GM12878 (cell line): Measurements from ENCODE around the gene RHOBTB1. TPM values are rescaled to one million over a fixed set of nuclear protein-coding genes. Genes with fewer than 3 reads are reported as not detected.

Experiments
- ATAC-seq: fragments of 200-7000 bp; cut with Tn5 transposase; 3 replicates; pipeline ENCODE4 v1.9.1; 2020; ENCODE audit warnings: mild to moderate bottlenecking, moderate library complexity
- BruUV-seq: library from RNA; stranded (reverse); fragments of 400-500 nt; replicated peaks from 2 replicates; lab custom pipeline; 2021; lab: Mats Ljungman, UMichigan
- CTCF ChIA-PET: fragments of 300-600 bp; sonication (Branson Sonifier 250); formaldehyde crosslinking; extraction: SDS; loops from one replicate; lab custom pipeline; 2021; ENCODE audit warnings: inconsistent platforms; lab: Yijun Ruan, JAX
- POLR2A ChIA-PET: fragments of 350-600 bp; formaldehyde crosslinking; extraction: SDS; loops from one replicate; lab custom pipeline; 2021; ENCODE audit warnings: inconsistent platforms; lab: Charles Lee
- RAD21 ChIA-PET: fragments of 300-600 bp; sonication (Branson Sonifier 250); formaldehyde crosslinking; loops from one replicate; lab custom pipeline; 2023; ENCODE audit warnings: antibody characterized with exemption; ENCODE audit not compliant: unreplicated experiment; lab: Charles Lee
- SMC1A ChIA-PET: fragments of 300-600 bp; sonication (Branson Sonifier 250); formaldehyde crosslinking; loops from one replicate; lab custom pipeline; 2023; ENCODE audit not compliant: unreplicated experiment, uncharacterized antibody; lab: Charles Lee
- DNase-seq: peaks from one replicate; pipeline ENCODE4 v3.0.0-alpha.2; 2011; ENCODE audit warnings: low read depth, low spot score
- FAIRE-seq: peaks from 3 replicates; lab custom pipeline; 2011; peaks lifted over from hg19 to GRCh38; lab: Jason Lieb, UNC
- H2AFZ ChIP-seq: 2 replicates; pipeline ENCODE4 v1.6.0; 2011; ENCODE audit warnings: low read depth, low read length, control low read depth; ENCODE audit not compliant: control insufficient read depth
- H3K27ac ChIP-seq: 2 replicates; pipeline ENCODE4 v1.5.1; 2011; ENCODE audit warnings: control low read depth; ENCODE audit not compliant: control insufficient read depth, insufficient read depth
- H3K27me3 ChIP-seq, 2 experiments: replicated peaks in 1 of 2; 2 replicates each; pipeline versions ENCODE4 v1.6.0 to v1.6.1; 2011; ENCODE audit warnings: low read length in 1 of 2; ENCODE audit not compliant: control insufficient read depth in 2 of 2, insufficient read depth in 2 of 2
- H3K36me3 ChIP-seq, 2 experiments: 2 replicates each; pipeline ENCODE4 v1.5.1; 2011; ENCODE audit warnings: low read length in 1 of 2; ENCODE audit not compliant: control insufficient read depth in 2 of 2, insufficient read depth in 2 of 2
- H3K4me1 ChIP-seq: 2 replicates; pipeline ENCODE4 v1.6.1; 2011; ENCODE audit warnings: mild to moderate bottlenecking, low read length, moderate library complexity, mixed read lengths; ENCODE audit not compliant: control insufficient read depth, insufficient read depth
- H3K4me2 ChIP-seq: 2 replicates; pipeline ENCODE4 v1.6.0; 2011; ENCODE audit warnings: control low read depth; ENCODE audit not compliant: control insufficient read depth, insufficient read depth
- H3K4me3 ChIP-seq: fragments of 200-600 bp; sonication (generic); 2 replicates; pipeline ENCODE4 v1.5.1; 2016
- H3K79me2 ChIP-seq: 2 replicates; pipeline ENCODE4 v1.6.0; 2011; ENCODE audit warnings: low read length; ENCODE audit not compliant: control insufficient read depth, insufficient read depth
- H3K9ac ChIP-seq: 2 replicates; pipeline ENCODE4 v1.8.0; 2011; ENCODE audit warnings: low read length, control low read depth, mixed read lengths; ENCODE audit not compliant: control insufficient read depth, insufficient read depth
- H3K9me3 ChIP-seq: replicated peaks from 3 replicates; pipeline ENCODE4 v1.5.1; 2011; ENCODE audit warnings: mild to moderate bottlenecking, low read length; ENCODE audit not compliant: control insufficient read depth, insufficient read depth
- H4K20me1 ChIP-seq: 2 replicates; pipeline ENCODE4 v1.6.0; 2011; ENCODE audit not compliant: control insufficient read depth, insufficient read depth
- NFYB ChIP-seq: IDR thresholded peaks from 2 replicates; pipeline ENCODE4 v1.6.1; 2011; ENCODE audit warnings: low read depth, mild to moderate bottlenecking, low read length, improper control_type of control experiment, moderate library complexity; ENCODE audit not compliant: insufficient read depth
- WGBS: methylation state at CpG from one replicate; pipeline ENCODE4 v1.1.6; 2016; ENCODE audit warnings: low lambda C conversion rate; ENCODE audit not compliant: insufficient replicate concordance, insufficient coverage; ENCODE audit errors: missing lambda C conversion rate; 5-methylcytosine and 5-hydroxymethylcytosine counted together
- in situ Hi-C: fragments of 300-500 bp; cut with MboI; formaldehyde crosslinking; loops from 9 replicates; pipeline ENCODE4 v1.14.3; 2018; ENCODE audit warnings: mixed read lengths
- intact Hi-C: fragments of 100-400 bp; cut with micrococcal nuclease; formaldehyde crosslinking; loops from one replicate; pipeline ENCODE4 v1.14.2; 2022; ENCODE audit not compliant: unreplicated experiment
- polyA plus RNA-seq, 11 experiments: library from polyadenylated mRNA; depleted of rRNA in 4 of 11; unstranded in 6 of 11; stranded (reverse) in 5 of 11; fragments of >200 nt; fragmentation: Nextera tagmentation in 4 of 11; fragmentation: Illumina TruSeq in 1 of 11; extraction: Ambion mirVana in 4 of 11; extraction: Trizol in 1 of 11; gene quantifications; 1 replicate in 1 of 11; 2 replicates in 10 of 11; pipeline versions ENCODE4 v1.2.1 to v1.2.3, GENCODE V29; 2011 to 2016; ENCODE audit warnings: inconsistent platforms in 2 of 11, missing spikeins in 2 of 11, low read depth in 1 of 11
- total RNA-seq, 4 experiments: library from RNA; depleted of rRNA in 3 of 4; stranded (reverse); fragments of >200 nt in 3 of 4; fragmentation: Illumina TruSeq in 1 of 4; extraction: Trizol in 1 of 4; gene quantifications; 2 replicates each; pipeline versions ENCODE4 v1.2.1 to v1.2.3, GENCODE V29; 2013 to 2021
- TF ChIP-seq, protein P1 (sequence below): fragments of 450-650 bp; formaldehyde crosslinking; IDR thresholded peaks from 2 replicates; pipeline ENCODE4 v1.4.0; 2022; ENCODE audit warnings: mild to moderate bottlenecking, moderate library complexity
- TF ChIP-seq, protein P2 (sequence below): IDR thresholded peaks from 2 replicates; pipeline ENCODE4 v1.6.1; 2012; ENCODE audit warnings: low read depth, low read length, improper control_type of control experiment
- TF ChIP-seq, protein P3 (sequence below): fragments of 450-650 bp; IDR thresholded peaks from 2 replicates; pipeline ENCODE4 v1.6.1; 2016; ENCODE audit warnings: mild to moderate bottlenecking

RHOBTB1 gene
- total and polyA plus RNA-seq, 10 of the 15 experiments (the other 5 are each of a cell fraction or from before 2014, with no cell fraction given) = not detected

DNA sequence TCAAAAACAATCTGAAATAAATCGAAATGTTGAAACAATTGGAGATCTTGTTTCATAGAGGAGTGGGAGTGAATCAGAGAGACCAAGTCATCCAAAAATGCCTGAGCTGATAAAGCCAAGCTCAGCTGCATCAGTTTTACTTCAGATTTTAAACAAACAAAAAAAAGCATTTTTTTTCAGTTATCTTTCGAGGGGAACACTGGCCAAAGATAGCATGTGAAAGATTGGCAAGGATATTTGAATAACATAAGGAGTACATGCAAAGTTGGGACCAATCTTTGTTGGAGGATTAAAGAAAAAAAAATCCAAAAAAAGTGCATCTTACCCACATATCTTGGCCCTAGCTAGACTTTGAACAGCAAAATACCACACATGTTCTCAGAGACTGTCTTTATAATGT lies 47.2 kb downstream of the RHOBTB1 start:
- no peak overlapping the region for H3K27ac ChIP-seq
- SMC1A ChIA-PET = interaction anchor here (1.0 kb wide), 1 partner anchor 14 kb away, joined by 3 read pairs; no protein-coding TSS in a partner anchor
- FAIRE-seq = no peak
- POLR2A ChIA-PET = no interaction called here
- CTCF ChIA-PET = no interaction called here
- no peak for TF ChIP-seq NFYB
- TF ChIP-seq, protein P1, sequence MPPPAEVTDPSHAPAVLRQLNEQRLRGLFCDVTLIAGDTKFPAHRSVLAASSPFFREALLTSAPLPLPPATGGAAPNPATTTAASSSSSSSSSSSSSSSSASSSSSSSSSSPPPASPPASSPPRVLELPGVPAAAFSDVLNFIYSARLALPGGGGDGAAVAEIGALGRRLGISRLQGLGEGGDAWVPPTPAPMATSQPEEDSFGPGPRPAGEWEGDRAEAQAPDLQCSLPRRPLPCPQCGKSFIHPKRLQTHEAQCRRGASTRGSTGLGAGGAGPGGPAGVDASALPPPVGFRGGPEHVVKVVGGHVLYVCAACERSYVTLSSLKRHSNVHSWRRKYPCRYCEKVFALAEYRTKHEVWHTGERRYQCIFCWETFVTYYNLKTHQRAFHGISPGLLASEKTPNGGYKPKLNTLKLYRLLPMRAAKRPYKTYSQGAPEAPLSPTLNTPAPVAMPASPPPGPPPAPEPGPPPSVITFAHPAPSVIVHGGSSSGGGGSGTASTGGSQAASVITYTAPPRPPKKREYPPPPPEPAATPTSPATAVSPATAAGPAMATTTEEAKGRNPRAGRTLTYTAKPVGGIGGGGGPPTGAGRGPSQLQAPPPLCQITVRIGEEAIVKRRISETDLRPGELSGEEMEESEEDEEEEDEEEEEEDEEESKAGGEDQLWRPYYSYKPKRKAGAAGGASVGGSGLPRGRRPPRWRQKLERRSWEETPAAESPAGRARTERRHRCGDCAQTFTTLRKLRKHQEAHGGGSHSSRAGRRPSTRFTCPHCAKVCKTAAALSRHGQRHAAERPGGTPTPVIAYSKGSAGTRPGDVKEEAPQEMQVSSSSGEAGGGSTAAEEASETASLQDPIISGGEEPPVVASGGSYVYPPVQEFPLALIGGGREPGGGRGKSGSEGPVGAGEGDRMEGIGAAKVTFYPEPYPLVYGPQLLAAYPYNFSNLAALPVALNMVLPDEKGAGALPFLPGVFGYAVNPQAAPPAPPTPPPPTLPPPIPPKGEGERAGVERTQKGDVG (CRISPR knock-in tag) = no peak
- TF ChIP-seq, protein P2, sequence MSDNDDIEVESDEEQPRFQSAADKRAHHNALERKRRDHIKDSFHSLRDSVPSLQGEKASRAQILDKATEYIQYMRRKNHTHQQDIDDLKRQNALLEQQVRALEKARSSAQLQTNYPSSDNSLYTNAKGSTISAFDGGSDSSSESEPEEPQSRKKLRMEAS = no peak
- TF ChIP-seq, protein P3, sequence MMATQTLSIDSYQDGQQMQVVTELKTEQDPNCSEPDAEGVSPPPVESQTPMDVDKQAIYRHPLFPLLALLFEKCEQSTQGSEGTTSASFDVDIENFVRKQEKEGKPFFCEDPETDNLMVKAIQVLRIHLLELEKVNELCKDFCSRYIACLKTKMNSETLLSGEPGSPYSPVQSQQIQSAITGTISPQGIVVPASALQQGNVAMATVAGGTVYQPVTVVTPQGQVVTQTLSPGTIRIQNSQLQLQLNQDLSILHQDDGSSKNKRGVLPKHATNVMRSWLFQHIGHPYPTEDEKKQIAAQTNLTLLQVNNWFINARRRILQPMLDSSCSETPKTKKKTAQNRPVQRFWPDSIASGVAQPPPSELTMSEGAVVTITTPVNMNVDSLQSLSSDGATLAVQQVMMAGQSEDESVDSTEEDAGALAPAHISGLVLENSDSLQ = no peak
- TF ChIP-seq, all 136 proteins: peak for 0
- no peak overlapping the region for H2AFZ ChIP-seq
- no peak for ATAC-seq
- no peak overlapping the region for H3K9ac ChIP-seq
- intact Hi-C loops = no loop called here
- H3K4me1 ChIP-seq = no peaks in the 10 kb centered on the region
- in situ Hi-C loops = no loop called here
- no peaks in the 10 kb centered on the region for H3K36me3 ChIP-seq
- H3K27me3 ChIP-seq = no peaks in the 10 kb centered on the region
- H3K9me3 ChIP-seq = no peaks in the 10 kb centered on the region
- no peaks in the 10 kb centered on the region for H4K20me1 ChIP-seq
- BruUV-seq = no TSS peak
- H3K4me3 ChIP-seq = no peak overlapping the region
- 0% methylated on average over 2 of the region's 2 CpGs for WGBS
- no peak overlapping the region for H3K4me2 ChIP-seq
- RAD21 ChIA-PET = no interaction called here
- no peaks in the 10 kb centered on the region for H3K79me2 ChIP-seq
- no peak for DNase-seq
